Nucleus accumbens (tissue), 56 donors: ENCODE measurements around the gene SLC37A1.

Experiments used
- DNase-seq, 56 donors: peaks; one replicate each; lab custom pipeline; 2025; lab: John Stamatoyannopoulos, UW

The SLC37A1 gene

GRCh38 chr21:42539931-42540343, 26.3 kb downstream of the SLC37A1 start:
- no peak for DNase-seq

DNA sequence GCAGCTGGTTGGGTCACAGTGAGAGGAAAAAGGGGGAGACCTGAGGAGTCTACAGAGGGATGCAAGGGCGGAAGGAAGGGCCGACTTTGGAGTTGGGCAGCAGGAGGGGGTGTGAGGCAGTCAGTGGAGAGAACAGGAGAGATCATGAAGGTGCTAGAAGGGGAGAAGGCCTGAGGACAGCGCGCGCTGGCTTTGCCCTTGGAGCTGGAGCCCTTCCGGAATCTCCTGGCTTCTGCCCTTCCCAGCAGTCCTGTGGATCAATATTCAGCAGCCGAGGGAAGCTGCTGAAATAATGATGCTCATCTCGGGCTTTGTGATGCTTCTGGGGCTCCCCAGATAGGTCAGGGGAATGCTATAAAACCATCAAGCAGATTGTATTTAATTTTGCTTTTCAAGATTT, 26.7 kb downstream of the SLC37A1 start:
- DNase-seq: no peak

- no peak for DNase-seq
Observed at GRCh38 chr21:42541174-42541573, 27.5 kb downstream of the SLC37A1 start.

DNA sequence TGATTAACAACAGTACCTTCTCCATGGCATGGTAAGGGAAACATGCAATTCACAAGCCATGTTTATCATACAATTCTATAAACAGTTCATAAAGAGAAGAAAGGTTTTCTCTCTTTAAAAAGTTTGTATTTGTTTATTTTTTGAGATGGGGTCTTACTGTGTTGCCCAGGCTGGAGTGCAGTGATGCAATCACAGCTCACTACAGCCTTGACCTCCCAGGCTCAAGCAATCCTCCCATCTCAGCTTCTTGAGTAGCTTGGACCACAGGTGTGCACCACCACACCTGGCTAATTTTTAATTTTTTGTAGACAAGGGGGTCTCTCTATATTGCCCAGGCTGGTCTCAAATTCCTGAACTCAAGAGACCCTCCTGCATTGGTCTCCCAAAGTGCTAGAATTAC, 28.0 kb downstream of the SLC37A1 start:
- DNase-seq: no peak

GRCh38 chr21:42542196-42542595, 28.5 kb downstream of the SLC37A1 start:
- DNase-seq: no peak

DNA sequence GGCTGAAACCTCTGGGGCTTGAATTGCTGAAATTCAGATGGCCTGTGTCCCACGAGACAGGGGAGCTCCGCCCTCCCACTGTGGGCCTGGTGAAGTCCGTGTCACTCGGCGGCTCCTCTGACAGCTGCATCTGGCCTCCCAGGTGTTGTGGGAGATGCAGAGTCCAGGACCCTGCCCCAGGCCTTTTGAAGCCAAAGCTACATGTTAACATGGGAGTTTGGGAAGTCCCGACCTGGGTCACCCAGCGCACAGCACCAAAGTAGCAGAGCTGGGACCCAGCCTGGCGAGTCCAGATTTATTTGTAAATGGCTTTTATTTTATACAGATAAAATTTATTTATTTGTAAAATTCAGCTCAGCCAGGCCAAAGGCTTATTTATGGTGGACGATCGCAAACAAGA, 28.9 kb downstream of the SLC37A1 start:
- no peak for DNase-seq

GRCh38 chr21:42543106-42543847, 29.6 kb downstream of the SLC37A1 start:
- no peak for DNase-seq

DNA sequence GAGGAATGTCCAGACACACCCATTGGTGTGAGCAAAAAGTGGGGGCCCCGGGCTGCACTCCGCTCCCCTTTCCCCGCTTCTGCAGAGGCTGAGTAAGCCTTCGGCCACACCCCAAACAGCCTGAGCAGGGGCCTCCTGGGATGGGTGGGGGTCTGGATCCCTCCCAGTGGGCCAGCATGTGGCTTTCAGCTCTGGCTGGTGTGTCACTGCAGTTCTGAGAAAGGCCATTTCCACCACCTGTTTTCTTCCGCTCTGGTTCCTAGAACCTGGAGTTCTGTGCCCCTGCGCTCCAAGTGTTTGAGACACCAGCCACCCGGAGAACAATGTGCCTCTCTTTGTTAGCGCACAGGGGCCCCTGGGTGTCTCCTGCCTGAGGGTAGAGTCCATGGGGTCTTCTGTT, 30.9 kb downstream of the SLC37A1 start:
- DNase-seq: no peak

DNA sequence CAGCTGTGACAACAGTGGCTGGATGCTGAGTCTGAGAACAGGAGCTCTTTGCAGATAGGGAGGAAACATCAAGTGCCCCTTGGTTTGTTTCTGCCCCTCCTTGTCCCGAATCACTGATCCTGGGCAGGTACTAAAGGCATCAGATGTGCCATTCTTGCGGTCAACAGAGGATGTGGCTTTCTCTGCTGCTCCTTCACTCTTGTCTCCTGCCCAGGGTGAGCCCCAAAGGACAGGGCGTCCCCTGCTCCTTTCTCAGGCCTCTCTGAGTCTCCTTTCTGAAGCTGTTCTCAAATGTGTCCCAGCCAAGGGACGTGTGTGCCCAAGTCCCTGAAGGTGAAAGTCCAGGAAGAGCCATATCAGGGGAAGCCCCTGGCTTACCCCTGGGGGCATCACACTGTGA, 31.7 kb downstream of the SLC37A1 start:
- DNase-seq: no peak

- no peak for DNase-seq
Observed at GRCh38 chr21:42545745-42546144, 32.1 kb downstream of the SLC37A1 start.

- no peak for DNase-seq
Observed at GRCh38 chr21:42546433-42546832, 32.8 kb downstream of the SLC37A1 start.

GRCh38 chr21:42547001-42547905, 33.6 kb downstream of the SLC37A1 start:
- DNase-seq: no peak

GRCh38 chr21:42547906-42548365, 34.3 kb downstream of the SLC37A1 start:
- DNase-seq: no peak

GRCh38 chr21:42548687-42549406, 35.2 kb downstream of the SLC37A1 start:
- no peak for DNase-seq

DNA sequence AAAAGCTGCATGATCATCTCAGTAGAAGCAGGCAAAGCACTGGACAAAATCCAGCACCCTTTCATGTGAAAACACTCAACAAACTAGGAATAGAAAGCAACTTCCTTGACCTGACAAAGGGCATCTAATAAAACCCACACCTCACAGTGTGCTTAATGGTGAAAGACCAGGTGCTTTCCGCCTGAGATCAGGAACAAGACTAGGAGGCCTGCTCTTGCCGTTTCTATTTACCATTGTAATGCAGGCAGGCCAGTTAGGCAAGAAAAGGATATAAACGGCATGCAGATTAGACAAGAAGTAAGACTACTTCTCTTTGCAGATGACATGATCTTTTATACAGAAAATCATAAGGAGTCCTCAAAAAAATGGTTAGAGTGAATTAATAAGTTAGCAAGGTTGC, 37.2 kb downstream of the SLC37A1 start:
- DNase-seq: no peak

- DNase-seq: no peak
Observed at GRCh38 chr21:42552407-42553336, 39.0 kb downstream of the SLC37A1 start.

GRCh38 chr21:42553435-42553834, 39.8 kb downstream of the SLC37A1 start:
- DNase-seq: no peak

GRCh38 chr21:42554251-42554961, 40.8 kb downstream of the SLC37A1 start:
- no peak for DNase-seq

GRCh38 chr21:42555756-42556438, 42.2 kb downstream of the SLC37A1 start:
- no peak for DNase-seq
